GM19193 (cell line): ENCODE data around the gene HDAC2.

ENCODE experiments used
- POLR2A ChIP-seq: IDR thresholded peaks from 4 replicates; pipeline ENCODE4 v1.6.1; 2011; ENCODE audit not compliant: insufficient read depth, insufficient read length; ENCODE audit errors: extremely low read depth

HDAC2 gene

GRCh38 chr6:113893866-113894265 lies 77.1 kb downstream of the HDAC2 start:
- no peak for TF ChIP-seq POLR2A

- no peak for TF ChIP-seq POLR2A
Observed at GRCh38 chr6:113893451-113893850, 77.5 kb downstream of the HDAC2 start.

- no peak for TF ChIP-seq POLR2A
Observed at GRCh38 chr6:113888956-113889630, 81.9 kb downstream of the HDAC2 start.

- TF ChIP-seq POLR2A, result no peak
Observed at GRCh38 chr6:113888493-113888892, 82.5 kb downstream of the HDAC2 start.

- TF ChIP-seq POLR2A, result no peak
Observed at GRCh38 chr6:113886512-113886911, 84.4 kb downstream of the HDAC2 start.

GRCh38 chr6:113884011-113884410 lies 86.9 kb downstream of the HDAC2 start:
- TF ChIP-seq POLR2A, result no peak
